Kasumi-1 (cell line): ENCODE results near the gene TRUB1.

Experiments
- DNase-seq, 2 experiments: peaks; one replicate each; lab custom pipeline; 2025; lab: John Stamatoyannopoulos, UW

The TRUB1 gene

GRCh38 chr10:114982989-114983388, 45.0 kb downstream of the TRUB1 start:
- no peak for DNase-seq

DNA sequence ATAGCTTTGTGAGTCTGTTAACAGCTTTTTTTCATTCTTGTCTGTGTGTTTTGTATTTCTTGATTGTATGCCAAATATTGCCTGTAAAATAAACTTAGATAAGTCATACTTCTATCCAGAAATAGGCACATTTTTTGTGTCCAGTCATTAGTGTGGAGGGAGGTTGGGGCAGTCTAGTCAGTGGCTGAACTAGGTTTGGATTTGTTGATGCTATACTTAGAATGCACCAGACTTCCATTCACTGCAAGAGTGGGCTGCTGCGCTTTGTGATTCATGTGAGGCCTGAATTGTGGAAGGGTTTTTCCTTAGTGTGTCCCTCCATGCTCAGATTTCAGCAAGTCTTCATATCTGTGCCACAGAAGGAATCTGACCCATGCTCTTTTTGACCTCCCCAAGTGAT, 50.0 kb downstream of the TRUB1 start:
- DNase-seq: no peak

- no peak for DNase-seq
Measured at GRCh38 chr10:114990586-114990985, 52.6 kb downstream of the TRUB1 start.

- DNase-seq: no peak
Measured at GRCh38 chr10:114990991-114991390, 53.0 kb downstream of the TRUB1 start.

DNA sequence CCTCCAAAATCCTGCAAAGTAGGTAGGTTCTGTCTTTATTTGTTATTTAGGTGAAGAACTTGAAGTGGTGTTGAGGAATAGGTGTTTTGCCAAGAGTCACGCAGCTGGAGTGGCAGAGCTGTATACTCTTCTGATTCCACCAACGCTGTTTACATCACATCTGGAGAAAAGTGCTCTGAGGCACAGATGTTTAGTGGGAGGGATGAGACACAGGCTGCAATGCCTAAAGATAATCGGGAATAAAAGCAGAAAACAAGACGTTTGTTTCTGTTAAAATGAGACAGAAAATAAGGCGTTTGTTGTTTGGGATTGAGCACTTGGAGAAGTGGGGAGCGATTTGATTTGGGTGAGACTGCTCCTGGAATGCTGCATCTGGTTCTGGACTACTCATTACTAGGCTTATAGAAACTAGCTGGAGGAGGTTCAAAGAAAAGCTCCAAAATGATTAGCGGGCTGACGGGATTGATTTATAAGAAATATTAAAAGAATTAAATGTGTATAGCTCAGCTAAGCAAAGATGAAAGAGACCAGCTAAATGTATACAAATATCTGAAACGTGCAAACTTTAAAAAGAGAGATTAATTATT, 54.3 kb downstream of the TRUB1 start:
- no peak for DNase-seq

DNA sequence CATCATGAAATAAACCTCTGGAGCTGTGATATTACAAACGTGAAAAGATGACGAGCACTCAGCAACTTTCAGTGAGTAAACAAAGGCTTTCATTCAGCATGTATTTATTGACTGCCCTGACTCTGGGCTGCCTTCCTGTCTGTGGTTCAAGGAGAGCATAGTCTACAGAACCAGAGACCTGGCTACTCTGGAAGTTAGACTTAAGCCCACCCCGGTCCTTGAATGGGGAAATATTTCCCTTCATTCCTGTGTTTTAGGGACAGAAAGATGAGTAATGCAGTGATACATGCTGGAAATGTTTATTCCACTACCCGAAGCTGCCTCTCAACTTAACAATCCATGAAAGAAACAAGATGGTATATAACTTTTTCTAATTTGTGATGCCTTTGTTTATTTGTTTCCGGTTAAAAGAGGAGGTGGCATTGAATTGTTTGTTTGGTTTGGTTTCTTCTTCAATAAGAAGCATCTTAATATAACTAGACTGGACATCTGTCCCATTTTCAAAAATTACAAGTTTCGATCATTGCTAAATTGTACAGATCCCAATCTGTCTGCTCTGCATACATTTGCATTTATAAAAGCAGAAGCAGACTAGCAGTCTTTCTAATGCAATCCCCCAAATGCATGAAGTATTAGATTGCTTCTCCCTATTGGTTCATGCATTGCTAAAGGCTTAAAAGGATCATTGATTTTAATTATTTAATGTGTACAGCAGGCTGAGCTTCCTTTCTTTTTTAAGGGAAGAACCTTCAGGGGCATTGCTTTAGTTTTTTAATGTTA, 57.7 kb downstream of the TRUB1 start:
- DNase-seq: no peak

GRCh38 chr10:114996542-114996941, 58.5 kb downstream of the TRUB1 start:
- DNase-seq: no peak

- no peak for DNase-seq
Measured at GRCh38 chr10:114998993-114999392, 61.0 kb downstream of the TRUB1 start.

GRCh38 chr10:115001506-115002381, 63.7 kb downstream of the TRUB1 start:
- DNase-seq: no peak

DNA sequence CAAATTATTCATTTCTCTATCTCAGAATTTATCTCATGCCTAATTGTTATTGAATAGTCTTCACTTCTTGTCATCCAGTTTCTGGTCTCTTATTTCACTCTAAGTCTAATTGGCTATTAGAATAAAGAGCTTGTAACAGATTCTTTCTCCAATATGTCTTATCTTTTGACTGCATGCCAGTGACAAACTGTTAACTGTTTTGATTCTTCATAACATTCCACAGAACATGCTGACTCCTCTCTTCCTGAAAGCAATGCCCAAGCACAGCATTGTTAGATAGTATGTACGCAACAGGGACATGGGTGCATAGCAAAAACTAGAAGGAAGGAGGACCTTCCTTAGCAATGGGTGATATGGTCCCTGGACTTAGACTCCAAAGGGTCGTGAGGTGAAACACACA, 65.4 kb downstream of the TRUB1 start:
- no peak for DNase-seq

DNA sequence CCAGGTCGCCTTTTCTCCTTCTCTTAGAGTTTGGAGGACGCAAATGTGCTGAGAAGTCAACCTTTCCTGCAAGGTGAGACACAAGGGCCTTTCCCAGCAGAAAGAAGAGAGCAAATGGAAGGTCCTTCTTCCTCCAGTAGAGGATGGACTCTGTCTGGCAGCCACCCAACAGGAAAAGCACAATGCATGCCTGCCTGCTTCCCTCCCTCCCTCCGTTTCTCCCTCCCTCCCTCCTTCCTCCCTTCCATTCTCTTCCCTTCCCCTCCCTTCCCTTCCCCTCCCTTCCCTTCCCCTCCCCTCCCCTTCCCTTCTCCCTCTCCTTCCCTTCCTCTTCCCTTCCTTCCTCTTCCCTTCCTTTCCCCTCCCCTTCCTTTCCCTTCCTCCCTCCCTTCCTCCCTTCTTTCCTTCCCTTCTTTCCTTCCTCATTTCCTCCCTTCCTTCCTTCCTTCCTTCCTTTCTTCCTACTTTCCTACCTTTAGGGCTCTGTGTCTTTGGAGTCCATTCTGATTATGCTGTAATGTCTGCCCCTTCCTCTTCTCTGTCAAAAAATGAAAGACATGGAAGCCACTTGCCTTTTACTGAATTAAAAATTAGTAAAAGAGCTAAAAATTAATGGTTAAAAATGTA, 66.4 kb downstream of the TRUB1 start:
- DNase-seq: no peak

GRCh38 chr10:115005771-115006170, 67.8 kb downstream of the TRUB1 start:
- DNase-seq: no peak

GRCh38 chr10:115018185-115018931, 80.4 kb downstream of the TRUB1 start:
- no peak for DNase-seq

DNA sequence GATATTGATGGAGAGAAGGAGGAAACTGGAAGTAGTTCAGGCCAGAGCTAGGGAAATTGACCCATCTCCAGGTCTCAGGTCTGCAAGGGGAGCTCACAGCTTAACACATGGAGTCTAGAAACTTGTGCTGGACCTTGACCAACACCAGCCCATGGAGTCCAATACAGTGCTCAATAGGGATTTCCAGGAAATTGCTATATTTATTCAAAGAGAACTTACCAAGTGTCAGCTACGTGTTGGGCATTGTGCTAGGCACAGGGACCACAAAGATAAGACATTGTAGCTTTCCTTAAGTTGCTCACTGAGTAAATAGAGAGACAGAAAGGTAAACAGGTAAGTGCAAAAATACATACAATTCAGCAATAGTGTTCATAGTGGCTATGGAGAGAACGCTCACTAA, 82.5 kb downstream of the TRUB1 start:
- no peak for DNase-seq

- no peak for DNase-seq
Measured at GRCh38 chr10:115022733-115023132, 84.7 kb downstream of the TRUB1 start.

DNA sequence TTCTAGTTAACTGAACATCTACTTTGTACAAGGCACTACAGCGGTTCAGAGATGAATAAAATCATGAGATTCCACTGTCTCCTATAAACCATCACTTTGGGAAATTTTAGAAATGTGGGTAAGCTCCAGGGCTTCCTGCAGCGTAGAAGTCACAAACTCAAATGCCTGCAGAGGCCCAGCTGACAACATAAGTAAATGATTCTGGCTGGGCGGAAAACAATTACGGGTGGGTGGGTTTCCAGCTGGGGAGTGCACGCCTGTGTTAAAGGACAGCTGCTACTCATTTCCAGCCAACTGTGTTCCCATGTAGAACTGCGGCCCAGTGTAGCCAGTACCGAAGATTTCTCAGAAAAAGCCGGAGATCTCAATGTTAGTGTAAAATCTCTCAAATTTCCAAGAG, 85.7 kb downstream of the TRUB1 start:
- DNase-seq: no peak

DNA sequence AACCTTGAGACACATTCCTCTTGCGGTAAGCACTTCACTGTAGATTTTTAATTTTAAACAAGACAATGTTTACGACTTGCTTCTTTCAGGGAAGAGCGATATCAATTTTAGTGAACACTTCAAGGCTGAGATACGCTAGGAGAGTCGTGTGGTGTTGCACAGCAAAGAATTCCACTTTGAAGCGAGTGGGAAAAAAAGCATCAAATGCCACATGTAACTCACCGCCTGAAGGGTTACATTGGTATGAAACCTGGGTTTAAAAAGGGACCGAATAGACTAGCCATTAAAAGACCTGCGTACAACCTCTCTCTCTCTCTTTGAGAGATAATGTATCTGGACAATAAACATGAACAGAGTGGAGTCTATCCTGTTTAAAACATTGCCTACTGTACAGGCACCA, 86.4 kb downstream of the TRUB1 start:
- DNase-seq: no peak

GRCh38 chr10:115026056-115026745, 88.2 kb downstream of the TRUB1 start:
- DNase-seq: no peak

- no peak for DNase-seq
Measured at GRCh38 chr10:115026746-115027140, 88.7 kb downstream of the TRUB1 start.
